Measurements from ENCODE around the gene RPL10.

- TF ChIP-seq TAF1 (IDR thresholded peaks at IDR 0.05; ENCODE audit: control insufficient read depth, extremely low read depth, insufficient read depth, low read length, severe bottlenecking) = no peak
- TF ChIP-seq ZNF212 (CRISPR knock-in tag; IDR thresholded peaks at IDR 0.05) = no peak
- TF ChIP-seq NR2C2 (CRISPR knock-in tag; IDR thresholded peaks at IDR 0.05) = no peak
- TF ChIP-seq NR2C2 (tag; IDR thresholded peaks at IDR 0.05) = no peak
- TF ChIP-seq REST (IDR thresholded peaks at IDR 0.05; ENCODE audit: borderline replicate concordance) = no peak
- no peak for TF ChIP-seq REST (CRISPR knock-in tag; IDR thresholded peaks at IDR 0.05; ENCODE audit: low read depth)
- no peak for TF ChIP-seq EHMT2 (IDR thresholded peaks at IDR 0.05)
- no peak for TF ChIP-seq YY1 (IDR thresholded peaks at IDR 0.05; ENCODE audit: borderline replicate concordance in 1 of 3, control insufficient read depth in 1 of 3, extremely low read depth in 1 of 3, insufficient read depth in 3 of 3, insufficient read length in 1 of 3, insufficient replicate concordance in 2 of 3, low read depth in 1 of 3, low read length in 2 of 3)
- no peak for TF ChIP-seq HIVEP1 (CRISPR knock-in tag; IDR thresholded peaks at IDR 0.05)
- no peak for TF ChIP-seq TEAD1 (CRISPR knock-in tag; IDR thresholded peaks at IDR 0.05)
- TF ChIP-seq MTF1 (CRISPR knock-in tag; IDR thresholded peaks at IDR 0.05; ENCODE audit: borderline replicate concordance) = no peak
- TF ChIP-seq GATA2 (CRISPR knock-in tag; IDR thresholded peaks at IDR 0.05) = no peak
- no peak for TF ChIP-seq TSHZ1 (CRISPR knock-in tag; IDR thresholded peaks at IDR 0.05)
- TF ChIP-seq ZC3H8 (IDR thresholded peaks at IDR 0.05) = no peak
These were observed 46.8 kb upstream of the RPL10 start for GRCh38 chrX:154351183-154352011.

Measured in K562 (cell line).